ENCODE results near the gene CPEB2. TPM values are rescaled to one million over a fixed set of nuclear protein-coding genes. Genes with fewer than 3 reads are reported as not detected.

Gene CPEB2
- polyA plus RNA-seq (2013), result 7.3 TPM

GRCh38 chr4:15001869-15002658 is at the start of gene CPEB2:
CPEB2 (plus strand) TSS chr4:15002481; CDS start chr4:15002674, 193 bp downstream.
- ChIA-PET POLR2A (no interaction called here), CTCF (interaction anchor here (1.1 to 1.4 kb wide), 4 partner anchors 20 to 1348 kb away, joined by 3 to 4 read pairs (median 4); no protein-coding TSS in a partner anchor)
- Histone ChIP-seq H3K27me3 (replicated peaks in 2 of 5; ENCODE audit: control insufficient read depth in 4 of 5, insufficient read depth in 5 of 5, low read length in 4 of 5) (no peaks in the 10 kb centered on the region), H3K9me3 (ENCODE audit: control extremely low read depth in 1 of 5, control insufficient read depth in 4 of 5, insufficient read depth in 2 of 5, low read depth in 1 of 5, low read length in 4 of 5) (peaks cover 0 to 2% (median 0%) of the 10 kb centered on the region in 5 experiments), H3K4me3 (ENCODE audit: control insufficient read depth in 1 of 7, extremely low read depth in 1 of 7, insufficient read depth in 4 of 7, low read depth in 2 of 7, low read length in 6 of 7) (peak within 1 kb of the TSS; percentile 77 to 97 (median 92)), H3K36me3 (ENCODE audit: control insufficient read depth in 4 of 4, insufficient read depth in 4 of 4, low read length in 3 of 4) (no peaks in the 10 kb centered on the region), H3K4me1 (ENCODE audit: control extremely low read depth in 1 of 4, control insufficient read depth in 4 of 4, insufficient read depth in 4 of 4, low read length in 3 of 4) (peaks cover 6 to 23% (median 17%) of the 10 kb centered on the region in 4 experiments), H3K27ac (ENCODE audit: insufficient read depth in 1 of 2, low read depth in 1 of 2, low read length in 2 of 2, poor library complexity in 1 of 2, severe bottlenecking in 2 of 2) (peak within 1 kb of the TSS; percentile 92 to 97)
- WGBS (ENCODE audit: insufficient coverage), result under 1% methylated on average over 76 of the region's 104 CpGs
- peak; percentile 93 to 97 (median 96) for DNase-seq

DNA sequence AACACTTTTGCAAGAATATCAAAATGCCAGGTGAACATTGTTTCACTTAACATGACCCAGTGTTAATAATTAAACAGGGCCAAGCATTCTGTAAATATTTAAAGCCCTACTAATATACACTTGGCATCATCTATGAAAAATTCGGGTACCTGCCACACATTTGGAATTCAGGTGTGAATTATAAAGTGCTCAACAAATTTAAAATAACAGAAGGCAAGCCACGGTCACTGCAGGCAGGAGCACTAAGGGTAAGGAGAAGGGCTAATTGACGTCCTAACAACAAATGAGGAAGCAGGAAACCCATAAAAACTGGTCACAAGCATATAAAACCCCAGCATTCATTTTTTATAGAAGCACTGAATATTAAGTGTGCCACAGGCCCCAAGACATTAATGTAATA is 43.8 kb upstream of the CPEB2 start:
- Histone ChIP-seq H3K4me3 (ENCODE audit: control insufficient read depth in 1 of 7, extremely low read depth in 1 of 7, insufficient read depth in 4 of 7, low read depth in 2 of 7, low read length in 6 of 7) (no peak overlapping the region), H3K27ac (ENCODE audit: insufficient read depth in 1 of 2, low read depth in 1 of 2, low read length in 2 of 2, poor library complexity in 1 of 2, severe bottlenecking in 2 of 2) (no peak overlapping the region), H3K27me3 (replicated peaks in 2 of 5; ENCODE audit: control insufficient read depth in 4 of 5, insufficient read depth in 5 of 5, low read length in 4 of 5) (no peaks in the 10 kb centered on the region), H3K9me3 (ENCODE audit: control extremely low read depth in 1 of 5, control insufficient read depth in 4 of 5, insufficient read depth in 2 of 5, low read depth in 1 of 5, low read length in 4 of 5) (peaks cover 0 to 2% (median 0%) of the 10 kb centered on the region in 5 experiments), H3K36me3 (ENCODE audit: control insufficient read depth in 4 of 4, insufficient read depth in 4 of 4, low read length in 3 of 4) (no peaks in the 10 kb centered on the region), H3K4me1 (ENCODE audit: control extremely low read depth in 1 of 4, control insufficient read depth in 4 of 4, insufficient read depth in 4 of 4, low read length in 3 of 4) (no peaks in the 10 kb centered on the region)
- no CpG with 5 or more reads among the region's 3 CpGs for WGBS (ENCODE audit: insufficient coverage)
- DNase-seq, result peak in 1 of 3 donors; percentile 0
- POLR2A ChIA-PET, result no interaction called here
- CTCF ChIA-PET, result no interaction called here

- no peaks in the 10 kb centered on the region for H3K27me3 ChIP-seq (replicated peaks in 2 of 5; ENCODE audit: control insufficient read depth in 4 of 5, insufficient read depth in 5 of 5, low read length in 4 of 5)
- peak in 1 of 3 donors; percentile 5 for DNase-seq
- H3K36me3 ChIP-seq (ENCODE audit: control insufficient read depth in 4 of 4, insufficient read depth in 4 of 4, low read length in 3 of 4), result no peaks in the 10 kb centered on the region
- peaks cover 0 to 2% (median 0%) of the 10 kb centered on the region in 5 experiments for H3K9me3 ChIP-seq (ENCODE audit: control extremely low read depth in 1 of 5, control insufficient read depth in 4 of 5, insufficient read depth in 2 of 5, low read depth in 1 of 5, low read length in 4 of 5)
- ChIA-PET CTCF (no interaction called here), POLR2A (interaction anchor here (0.6 kb wide), 1 partner anchor 43 kb away, joined by 3 read pairs; no protein-coding TSS in a partner anchor)
- H3K27ac ChIP-seq (ENCODE audit: insufficient read depth in 1 of 2, low read depth in 1 of 2, low read length in 2 of 2, poor library complexity in 1 of 2, severe bottlenecking in 2 of 2), result no peak overlapping the region
- H3K4me3 ChIP-seq (ENCODE audit: control insufficient read depth in 1 of 7, extremely low read depth in 1 of 7, insufficient read depth in 4 of 7, low read depth in 2 of 7, low read length in 6 of 7), result no peak overlapping the region
- H3K4me1 ChIP-seq (ENCODE audit: control extremely low read depth in 1 of 4, control insufficient read depth in 4 of 4, insufficient read depth in 4 of 4, low read length in 3 of 4), result no peaks in the 10 kb centered on the region
Observed at GRCh38 chr4:14961292-14961691, 41.0 kb upstream of the CPEB2 start.

DNA sequence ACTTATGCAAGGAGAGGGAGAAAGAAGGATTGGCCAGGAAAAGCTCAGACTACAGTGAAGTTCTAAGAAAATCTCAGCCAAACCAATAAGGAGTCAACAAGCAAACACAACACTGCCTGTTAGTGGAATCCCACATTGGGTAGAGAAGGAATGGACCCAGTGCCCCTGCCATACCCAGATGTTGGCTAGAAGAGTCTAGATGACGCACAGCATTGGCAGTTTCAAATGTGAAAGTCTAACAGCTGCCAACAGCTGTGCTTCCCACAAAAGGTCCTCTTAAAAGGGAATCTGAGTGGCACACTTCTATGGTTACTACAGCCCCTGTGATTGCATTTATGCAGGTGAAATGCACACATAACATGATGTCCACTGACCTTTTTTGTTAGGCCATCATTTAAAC is 37.2 kb upstream of the CPEB2 start:
- WGBS (ENCODE audit: insufficient coverage), result 100% methylated on average over 1 of the region's 1 CpG

DNA sequence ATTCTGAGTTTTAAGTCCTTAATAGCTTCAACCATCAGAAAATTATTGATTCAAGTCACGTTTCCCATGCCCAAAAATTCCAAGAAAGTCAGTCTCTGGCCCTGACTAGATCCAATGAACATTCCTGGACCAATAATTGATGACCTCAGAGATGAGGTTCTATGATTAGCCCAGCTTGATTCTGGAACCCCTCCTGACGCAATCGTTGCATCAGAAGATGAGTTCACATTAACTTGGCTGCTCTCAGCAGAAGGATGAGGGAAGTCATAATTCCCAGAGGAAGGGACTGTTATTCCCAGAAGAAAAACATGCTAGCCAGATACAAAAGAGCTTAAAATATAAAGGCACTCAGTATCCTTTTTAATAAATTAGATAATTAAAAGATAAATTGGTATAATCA is 34.3 kb upstream of the CPEB2 start:
- ChIA-PET POLR2A (no interaction called here), CTCF (no interaction called here)
- no peaks in the 10 kb centered on the region for H3K9me3 ChIP-seq (ENCODE audit: control extremely low read depth in 1 of 5, control insufficient read depth in 4 of 5, insufficient read depth in 2 of 5, low read depth in 1 of 5, low read length in 4 of 5)
- no peaks in the 10 kb centered on the region for H3K27me3 ChIP-seq (replicated peaks in 2 of 5; ENCODE audit: control insufficient read depth in 4 of 5, insufficient read depth in 5 of 5, low read length in 4 of 5)
- WGBS (ENCODE audit: insufficient coverage), result 100% methylated on average over 1 of the region's 3 CpGs
- no peaks in the 10 kb centered on the region for H3K4me1 ChIP-seq (ENCODE audit: control extremely low read depth in 1 of 4, control insufficient read depth in 4 of 4, insufficient read depth in 4 of 4, low read length in 3 of 4)
- H3K27ac ChIP-seq (ENCODE audit: insufficient read depth in 1 of 2, low read depth in 1 of 2, low read length in 2 of 2, poor library complexity in 1 of 2, severe bottlenecking in 2 of 2), result no peak overlapping the region
- no peaks in the 10 kb centered on the region for H3K36me3 ChIP-seq (ENCODE audit: control insufficient read depth in 4 of 4, insufficient read depth in 4 of 4, low read length in 3 of 4)
- no peak for DNase-seq
- no peak overlapping the region for H3K4me3 ChIP-seq (ENCODE audit: control insufficient read depth in 1 of 7, extremely low read depth in 1 of 7, insufficient read depth in 4 of 7, low read depth in 2 of 7, low read length in 6 of 7)

More for the DNA sequence above, 37.2 kb upstream of the CPEB2 start:
- Histone ChIP-seq H3K9me3 (ENCODE audit: control extremely low read depth in 1 of 5, control insufficient read depth in 4 of 5, insufficient read depth in 2 of 5, low read depth in 1 of 5, low read length in 4 of 5) (peaks cover 0 to 2% (median 0%) of the 10 kb centered on the region in 5 experiments), H3K36me3 (ENCODE audit: control insufficient read depth in 4 of 4, insufficient read depth in 4 of 4, low read length in 3 of 4) (no peaks in the 10 kb centered on the region), H3K27me3 (replicated peaks in 2 of 5; ENCODE audit: control insufficient read depth in 4 of 5, insufficient read depth in 5 of 5, low read length in 4 of 5) (no peaks in the 10 kb centered on the region), H3K4me3 (ENCODE audit: control insufficient read depth in 1 of 7, extremely low read depth in 1 of 7, insufficient read depth in 4 of 7, low read depth in 2 of 7, low read length in 6 of 7) (no peak overlapping the region), H3K27ac (ENCODE audit: insufficient read depth in 1 of 2, low read depth in 1 of 2, low read length in 2 of 2, poor library complexity in 1 of 2, severe bottlenecking in 2 of 2) (no peak overlapping the region), H3K4me1 (ENCODE audit: control extremely low read depth in 1 of 4, control insufficient read depth in 4 of 4, insufficient read depth in 4 of 4, low read length in 3 of 4) (no peaks in the 10 kb centered on the region)
- DNase-seq, result no peak
- ChIA-PET CTCF (no interaction called here), POLR2A (no interaction called here)

DNA sequence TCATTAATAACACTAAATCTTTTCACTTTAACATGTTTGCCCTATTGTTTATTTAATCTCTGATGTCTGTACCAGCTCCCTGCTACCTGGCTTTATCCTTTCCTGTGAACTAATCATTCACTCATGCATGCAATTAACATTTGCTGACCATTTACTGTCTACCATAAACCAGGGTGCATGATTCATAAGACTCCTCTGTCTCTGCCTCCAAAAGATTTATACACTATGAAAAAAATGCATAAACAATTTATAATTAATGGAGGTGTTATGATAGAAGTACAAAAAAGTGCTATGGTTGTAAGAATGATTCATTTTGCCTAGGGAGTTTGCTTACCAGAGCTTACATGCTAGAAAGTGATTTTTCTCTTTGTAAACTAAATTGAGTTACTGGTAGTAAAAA is 24.5 kb upstream of the CPEB2 start:
- no peak overlapping the region for H3K27ac ChIP-seq (ENCODE audit: insufficient read depth in 1 of 2, low read depth in 1 of 2, low read length in 2 of 2, poor library complexity in 1 of 2, severe bottlenecking in 2 of 2)
- H3K36me3 ChIP-seq (ENCODE audit: control insufficient read depth in 4 of 4, insufficient read depth in 4 of 4, low read length in 3 of 4), result no peaks in the 10 kb centered on the region
- ChIA-PET POLR2A (no interaction called here), CTCF (no interaction called here)
- H3K4me1 ChIP-seq (ENCODE audit: control extremely low read depth in 1 of 4, control insufficient read depth in 4 of 4, insufficient read depth in 4 of 4, low read length in 3 of 4), result no peaks in the 10 kb centered on the region
- no peak overlapping the region for H3K4me3 ChIP-seq (ENCODE audit: control insufficient read depth in 1 of 7, extremely low read depth in 1 of 7, insufficient read depth in 4 of 7, low read depth in 2 of 7, low read length in 6 of 7)
- no peaks in the 10 kb centered on the region for H3K9me3 ChIP-seq (ENCODE audit: control extremely low read depth in 1 of 5, control insufficient read depth in 4 of 5, insufficient read depth in 2 of 5, low read depth in 1 of 5, low read length in 4 of 5)
- no peaks in the 10 kb centered on the region for H3K27me3 ChIP-seq (replicated peaks in 2 of 5; ENCODE audit: control insufficient read depth in 4 of 5, insufficient read depth in 5 of 5, low read length in 4 of 5)
- DNase-seq, result no peak

DNA sequence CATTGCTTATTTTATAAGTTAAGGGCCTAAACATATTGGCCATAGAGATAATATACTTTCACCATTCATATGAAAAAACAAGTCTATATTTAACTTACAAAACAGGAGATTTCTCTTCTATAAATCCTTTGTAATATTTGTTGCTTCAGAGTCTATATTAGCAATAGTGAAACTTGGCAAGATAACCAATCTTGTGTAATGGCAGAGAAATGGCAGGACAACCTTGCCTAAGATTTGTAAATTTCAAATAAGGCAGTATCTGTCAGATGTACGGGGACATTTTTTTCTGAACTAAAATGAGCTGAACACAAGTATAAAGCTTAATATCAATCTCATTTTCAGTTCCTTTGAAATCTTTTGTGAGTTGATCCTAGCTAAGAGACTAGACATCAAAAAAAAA is 17.8 kb upstream of the CPEB2 start:
- Histone ChIP-seq H3K9me3 (ENCODE audit: control extremely low read depth in 1 of 5, control insufficient read depth in 4 of 5, insufficient read depth in 2 of 5, low read depth in 1 of 5, low read length in 4 of 5) (no peaks in the 10 kb centered on the region), H3K27me3 (replicated peaks in 2 of 5; ENCODE audit: control insufficient read depth in 4 of 5, insufficient read depth in 5 of 5, low read length in 4 of 5) (no peaks in the 10 kb centered on the region), H3K4me1 (ENCODE audit: control extremely low read depth in 1 of 4, control insufficient read depth in 4 of 4, insufficient read depth in 4 of 4, low read length in 3 of 4) (no peaks in the 10 kb centered on the region), H3K27ac (ENCODE audit: insufficient read depth in 1 of 2, low read depth in 1 of 2, low read length in 2 of 2, poor library complexity in 1 of 2, severe bottlenecking in 2 of 2) (no peak overlapping the region), H3K36me3 (ENCODE audit: control insufficient read depth in 4 of 4, insufficient read depth in 4 of 4, low read length in 3 of 4) (no peaks in the 10 kb centered on the region), H3K4me3 (ENCODE audit: control insufficient read depth in 1 of 7, extremely low read depth in 1 of 7, insufficient read depth in 4 of 7, low read depth in 2 of 7, low read length in 6 of 7) (no peak overlapping the region)
- DNase-seq, result no peak
- CTCF ChIA-PET, result no interaction called here
- no CpG with 5 or more reads among the region's 1 CpG for WGBS (ENCODE audit: insufficient coverage)
- POLR2A ChIA-PET, result no interaction called here
